Measurements from ENCODE around the gene FTL. TPM values are rescaled to one million over a fixed set of nuclear protein-coding genes. Genes with fewer than 3 reads are reported as not detected.

FTL gene
- total RNA-seq, 1 donor from 2014 or later: 1,701 TPM

DNA sequence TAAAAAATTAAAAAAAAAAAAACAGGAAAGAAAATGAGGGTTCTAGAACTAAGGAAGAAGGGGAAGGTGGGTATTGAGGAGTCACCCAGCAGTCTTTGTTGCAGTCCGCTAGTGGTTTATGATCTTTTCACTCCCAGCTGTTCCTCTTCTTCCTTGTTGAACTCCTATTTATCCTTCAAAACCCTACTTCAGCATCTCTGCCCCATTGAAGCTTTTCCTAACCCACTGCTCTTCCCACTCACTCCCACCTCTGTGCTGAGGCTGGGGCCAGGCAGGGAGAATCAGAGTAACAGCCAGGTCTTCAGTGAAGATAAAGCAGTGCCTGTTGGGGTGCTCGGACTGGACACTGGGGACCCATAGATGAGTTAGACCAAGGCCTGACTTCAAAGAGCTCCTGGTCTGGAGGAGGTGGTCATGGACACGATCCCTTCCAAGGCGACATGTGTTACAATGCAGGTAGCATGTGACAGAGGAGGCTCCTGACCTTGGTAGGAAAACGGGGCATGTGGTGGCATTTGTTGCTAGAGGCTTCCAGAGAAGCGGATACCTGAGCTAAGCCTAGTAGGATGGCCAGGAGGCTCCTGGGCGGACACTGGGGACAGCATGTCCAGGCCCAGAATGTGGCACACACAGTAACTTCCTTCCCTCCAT lies 40.0 kb downstream of the FTL start:
- TF ChIP-seq, protein P1, sequence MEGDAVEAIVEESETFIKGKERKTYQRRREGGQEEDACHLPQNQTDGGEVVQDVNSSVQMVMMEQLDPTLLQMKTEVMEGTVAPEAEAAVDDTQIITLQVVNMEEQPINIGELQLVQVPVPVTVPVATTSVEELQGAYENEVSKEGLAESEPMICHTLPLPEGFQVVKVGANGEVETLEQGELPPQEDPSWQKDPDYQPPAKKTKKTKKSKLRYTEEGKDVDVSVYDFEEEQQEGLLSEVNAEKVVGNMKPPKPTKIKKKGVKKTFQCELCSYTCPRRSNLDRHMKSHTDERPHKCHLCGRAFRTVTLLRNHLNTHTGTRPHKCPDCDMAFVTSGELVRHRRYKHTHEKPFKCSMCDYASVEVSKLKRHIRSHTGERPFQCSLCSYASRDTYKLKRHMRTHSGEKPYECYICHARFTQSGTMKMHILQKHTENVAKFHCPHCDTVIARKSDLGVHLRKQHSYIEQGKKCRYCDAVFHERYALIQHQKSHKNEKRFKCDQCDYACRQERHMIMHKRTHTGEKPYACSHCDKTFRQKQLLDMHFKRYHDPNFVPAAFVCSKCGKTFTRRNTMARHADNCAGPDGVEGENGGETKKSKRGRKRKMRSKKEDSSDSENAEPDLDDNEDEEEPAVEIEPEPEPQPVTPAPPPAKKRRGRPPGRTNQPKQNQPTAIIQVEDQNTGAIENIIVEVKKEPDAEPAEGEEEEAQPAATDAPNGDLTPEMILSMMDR (IDR thresholded peaks at IDR 0.05; ENCODE audit: insufficient read depth, low read length, severe bottlenecking): no peak
- no peak for FAIRE-seq
- DNase-seq (ENCODE audit: low read depth): no peak
- H3K27me3 ChIP-seq (ENCODE audit: control insufficient read depth, insufficient read depth, low read length): no peaks in the 10 kb centered on the region
- H3K4me3 ChIP-seq (ENCODE audit: low read depth, low read length): no peak overlapping the region
- H3K36me3 ChIP-seq (ENCODE audit: control insufficient read depth, insufficient read depth, low read length): peaks cover 31% of the 10 kb centered on the region

DNA sequence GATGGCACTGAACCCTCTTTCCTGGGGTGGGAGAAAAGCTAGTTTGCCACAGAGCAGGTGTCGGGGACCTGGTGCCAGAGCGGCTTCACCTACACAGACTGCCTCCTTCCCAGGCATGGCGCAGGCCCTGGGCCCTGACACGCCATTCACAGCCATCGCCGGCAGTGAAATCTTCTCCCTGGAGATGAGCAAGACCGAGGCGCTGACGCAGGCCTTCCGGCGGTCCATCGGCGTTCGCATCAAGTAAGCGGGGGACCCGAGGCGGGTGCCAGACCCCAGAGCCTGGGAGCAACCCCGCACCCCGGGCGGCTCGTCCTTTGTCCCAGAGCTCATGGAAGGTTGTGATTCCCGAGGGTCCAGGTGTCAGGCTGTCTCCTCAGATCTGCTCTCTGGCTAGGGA lies 41.8 kb downstream of the FTL start:
- peaks cover 38% of the 10 kb centered on the region for H3K36me3 ChIP-seq (ENCODE audit: control insufficient read depth, insufficient read depth, low read length)
- FAIRE-seq (no peak), DNase-seq (ENCODE audit: low read depth) (no peak)
- no peaks in the 10 kb centered on the region for H3K27me3 ChIP-seq (ENCODE audit: control insufficient read depth, insufficient read depth, low read length)
- no peak overlapping the region for H3K4me3 ChIP-seq (ENCODE audit: low read depth, low read length)
- TF ChIP-seq, protein P1 (IDR thresholded peaks at IDR 0.05; ENCODE audit: insufficient read depth, low read length, severe bottlenecking): no peak

DNA sequence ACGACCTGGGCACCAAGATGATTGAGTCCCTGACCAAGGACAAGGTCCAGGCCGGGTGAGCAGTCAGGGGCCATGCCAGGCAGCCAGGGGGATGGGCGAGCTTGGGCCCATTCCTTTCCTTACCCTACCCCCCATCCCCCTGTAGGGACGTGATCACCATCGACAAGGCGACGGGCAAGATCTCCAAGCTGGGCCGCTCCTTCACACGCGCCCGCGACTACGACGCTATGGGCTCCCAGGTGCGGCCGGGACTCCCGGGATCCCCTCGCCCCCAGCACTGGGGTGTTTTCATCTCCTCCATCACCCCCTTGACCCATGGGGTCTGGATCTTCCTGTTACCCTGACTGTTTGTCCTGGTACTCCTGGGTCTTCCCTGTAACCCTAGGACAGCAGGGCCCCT lies 44.7 kb downstream of the FTL start:
- Histone ChIP-seq H3K27me3 (ENCODE audit: control insufficient read depth, insufficient read depth, low read length) (no peaks in the 10 kb centered on the region), H3K4me3 (ENCODE audit: low read depth, low read length) (no peak overlapping the region), H3K36me3 (ENCODE audit: control insufficient read depth, insufficient read depth, low read length) (peaks cover 28% of the 10 kb centered on the region)
- TF ChIP-seq, protein P1 (IDR thresholded peaks at IDR 0.05; ENCODE audit: insufficient read depth, low read length, severe bottlenecking): no peak
- no peak for DNase-seq (ENCODE audit: low read depth)
- FAIRE-seq: no peak

DNA sequence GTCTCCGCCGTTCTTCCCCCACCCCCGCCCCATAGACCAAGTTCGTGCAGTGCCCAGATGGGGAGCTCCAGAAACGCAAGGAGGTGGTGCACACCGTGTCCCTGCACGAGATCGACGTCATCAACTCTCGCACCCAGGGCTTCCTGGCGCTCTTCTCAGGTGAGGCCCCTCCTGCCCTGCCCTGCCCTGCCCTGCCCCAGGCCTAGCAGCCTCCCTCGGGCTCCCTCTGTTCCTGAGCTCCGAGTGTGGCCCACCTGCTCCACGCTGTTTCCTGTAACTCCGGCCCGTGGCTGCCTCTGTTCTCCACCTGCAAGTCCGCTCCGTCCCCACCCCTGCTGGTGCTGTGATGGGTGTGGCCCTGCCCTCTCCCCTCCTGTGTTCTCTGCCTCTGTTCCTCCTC lies 45.3 kb downstream of the FTL start:
- H3K27me3 ChIP-seq (ENCODE audit: control insufficient read depth, insufficient read depth, low read length): no peaks in the 10 kb centered on the region
- peaks cover 24% of the 10 kb centered on the region for H3K36me3 ChIP-seq (ENCODE audit: control insufficient read depth, insufficient read depth, low read length)
- H3K4me3 ChIP-seq (ENCODE audit: low read depth, low read length): no peak overlapping the region
- DNase-seq (ENCODE audit: low read depth) (no peak), FAIRE-seq (no peak)
- TF ChIP-seq, protein P1 (IDR thresholded peaks at IDR 0.05; ENCODE audit: insufficient read depth, low read length, severe bottlenecking): no peak

DNA sequence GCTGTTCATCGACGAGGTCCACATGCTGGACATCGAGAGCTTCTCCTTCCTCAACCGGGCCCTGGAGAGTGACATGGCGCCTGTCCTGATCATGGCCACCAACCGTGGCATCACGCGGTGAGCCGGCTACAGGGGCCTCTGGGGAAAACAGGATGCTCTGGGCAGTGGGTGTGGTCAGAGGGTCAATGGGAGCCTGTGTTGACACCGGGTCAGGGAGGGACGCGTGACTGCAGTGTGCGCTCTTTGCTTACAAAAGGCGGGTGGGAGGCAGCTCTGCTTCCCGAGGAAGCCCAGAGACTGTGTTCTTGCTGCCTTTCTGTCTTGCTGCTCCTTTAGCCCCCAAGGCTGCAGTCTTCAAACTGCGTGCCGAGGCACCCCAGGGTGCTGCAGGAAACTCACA lies 46.1 kb downstream of the FTL start:
- H3K27me3 ChIP-seq (ENCODE audit: control insufficient read depth, insufficient read depth, low read length): no peaks in the 10 kb centered on the region
- DNase-seq (ENCODE audit: low read depth): no peak
- no peak for FAIRE-seq
- TF ChIP-seq, protein P1 (IDR thresholded peaks at IDR 0.05; ENCODE audit: insufficient read depth, low read length, severe bottlenecking): no peak
- peaks cover 23% of the 10 kb centered on the region for H3K36me3 ChIP-seq (ENCODE audit: control insufficient read depth, insufficient read depth, low read length)
- H3K4me3 ChIP-seq (ENCODE audit: low read depth, low read length): no peak overlapping the region
